B cell (primary cell): Measurements from ENCODE around the gene IFNA17.

Experiments used
- CTCF ChIP-seq: fragments of 200-600 bp; IDR thresholded peaks from one replicate; pipeline ENCODE4 v1.8.0; 2022; ENCODE audit warnings: antibody characterized with exemption, mild to moderate bottlenecking
- EZH2 ChIP-seq: IDR thresholded peaks from 2 replicates; pipeline ENCODE4 v1.6.1; 2012; ENCODE audit warnings: borderline replicate concordance, low read depth, mild to moderate bottlenecking, moderate library complexity, low read length; ENCODE audit not compliant: insufficient read depth, poor library complexity, severe bottlenecking

GRCh38 chr9:21228122-21228521, at the start of gene IFNA17:
- TF ChIP-seq CTCF: no peak
- TF ChIP-seq EZH2: no peak
